RKO (cell line): ENCODE data around the gene AQP10.
"Not testable (repeated sequence)": the region's sequence is repeated elsewhere in the genome, so short reads cannot be mapped to it uniquely, and the experiment has no call there.

Experiments
- DNase-seq: peaks from one replicate; pipeline ENCODE4 v3.0.0-alpha.2; 2016; ENCODE audit warnings: low spot score

The AQP10 gene

GRCh38 chr1:154324241-154324640 lies 3.3 kb downstream of the AQP10 start:
- no peak for DNase-seq

- no peak for DNase-seq
Measured at GRCh38 chr1:154324669-154325582, 4.0 kb downstream of the AQP10 start, which contains the start of gene ATP8B2. Gene ATP8B2, plus strand, starts transcription at chr1:154325525. Its CDS starts 2,617 bp downstream, at chr1:154328142.

- peak; percentile 68 for DNase-seq
Measured at GRCh38 chr1:154325583-154326545, 5.0 kb downstream of the AQP10 start.

- DNase-seq = peak; percentile 19
Measured at GRCh38 chr1:154326546-154327465, 5.9 kb downstream of the AQP10 start.

- no peak for DNase-seq
Measured at GRCh38 chr1:154327466-154328317, 6.8 kb downstream of the AQP10 start.

DNA sequence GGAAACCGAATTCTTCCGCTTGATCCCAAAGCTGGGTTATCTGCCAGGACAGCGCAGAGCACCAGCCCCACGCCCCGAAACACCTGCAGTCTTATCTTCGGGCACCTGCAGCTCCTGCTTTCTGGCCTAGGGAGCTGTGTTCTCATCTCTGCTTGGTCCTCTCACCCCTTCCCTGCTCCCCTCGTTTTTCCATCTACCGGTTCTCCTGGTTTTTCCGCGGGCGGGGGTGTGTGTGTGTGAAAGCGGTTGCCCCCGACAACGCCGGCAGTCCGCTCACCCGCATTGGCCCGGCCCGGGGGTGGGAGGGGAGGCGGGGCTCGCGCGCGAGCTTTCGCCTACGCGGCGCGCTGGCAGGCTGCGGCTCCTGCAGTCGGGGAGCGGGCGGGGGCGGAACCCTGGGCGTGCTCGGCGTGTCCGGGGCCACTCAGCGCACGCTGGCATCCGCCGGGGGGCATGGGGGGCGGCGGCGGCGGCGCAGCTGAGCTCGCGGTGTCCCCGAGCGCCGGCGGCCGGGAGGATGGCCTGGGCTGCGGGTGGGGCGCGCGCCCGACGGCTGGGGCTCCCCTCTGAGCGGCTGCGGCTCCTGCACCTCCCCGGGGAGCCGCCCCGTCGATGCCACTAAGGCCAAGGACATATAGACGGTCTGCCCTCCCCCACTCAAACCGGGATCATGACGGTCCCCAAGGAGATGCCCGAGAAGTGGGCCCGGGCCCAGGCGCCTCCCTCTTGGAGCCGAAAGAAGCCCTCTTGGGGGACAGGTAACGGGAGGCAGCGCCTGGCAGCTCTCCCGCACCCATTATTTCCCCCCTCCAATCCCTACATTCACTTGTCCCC lies 7.6 kb downstream of the AQP10 start:
- DNase-seq = peak; percentile 79

DNA sequence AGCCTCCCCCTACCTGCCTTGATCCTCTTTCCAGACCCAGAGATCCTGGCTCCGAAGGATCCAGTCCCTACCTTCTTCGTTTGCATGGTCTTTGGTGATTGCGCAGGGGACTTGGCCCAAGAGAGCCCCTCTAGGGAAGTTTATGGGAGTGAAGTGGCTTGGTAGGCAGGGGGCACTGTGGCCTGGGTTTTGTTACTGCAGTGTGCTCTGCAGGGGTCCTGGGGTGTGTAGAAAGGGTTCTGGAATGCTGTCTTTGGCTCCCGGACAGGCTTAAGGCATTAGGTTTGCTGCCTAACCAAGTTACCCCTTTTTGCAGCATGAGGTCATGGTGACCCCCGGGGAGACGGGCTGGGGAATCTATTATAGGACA lies 8.2 kb downstream of the AQP10 start:
- peak; percentile 23 for DNase-seq

DNA sequence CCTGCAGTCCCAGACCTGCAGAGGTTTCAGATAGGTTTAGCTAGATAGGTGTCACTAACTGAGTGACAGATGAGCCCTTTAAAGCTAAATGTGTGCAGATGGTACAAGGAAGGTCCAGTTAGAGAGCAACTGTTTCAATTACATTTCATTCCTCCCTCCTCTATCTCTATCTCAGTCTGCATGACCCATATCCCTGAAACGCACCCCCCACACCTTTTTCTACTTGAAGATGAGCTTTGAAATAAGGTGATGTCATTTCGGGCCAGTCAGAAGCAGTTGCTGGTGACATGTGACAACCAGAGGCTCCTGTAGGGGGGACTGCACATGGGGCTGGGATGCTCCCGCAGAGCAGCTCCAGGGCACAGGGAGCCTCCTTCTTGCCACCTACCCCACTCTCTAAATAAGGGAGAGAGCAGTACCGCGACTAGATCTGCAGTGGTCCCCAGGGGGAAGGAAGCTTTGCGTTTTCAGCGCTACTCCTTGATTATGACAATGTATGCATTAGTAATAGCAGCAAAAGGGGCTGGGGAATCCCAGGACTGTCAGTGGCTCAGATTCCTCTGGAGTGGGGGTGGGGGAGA lies 8.7 kb downstream of the AQP10 start:
- DNase-seq = no peak

DNA sequence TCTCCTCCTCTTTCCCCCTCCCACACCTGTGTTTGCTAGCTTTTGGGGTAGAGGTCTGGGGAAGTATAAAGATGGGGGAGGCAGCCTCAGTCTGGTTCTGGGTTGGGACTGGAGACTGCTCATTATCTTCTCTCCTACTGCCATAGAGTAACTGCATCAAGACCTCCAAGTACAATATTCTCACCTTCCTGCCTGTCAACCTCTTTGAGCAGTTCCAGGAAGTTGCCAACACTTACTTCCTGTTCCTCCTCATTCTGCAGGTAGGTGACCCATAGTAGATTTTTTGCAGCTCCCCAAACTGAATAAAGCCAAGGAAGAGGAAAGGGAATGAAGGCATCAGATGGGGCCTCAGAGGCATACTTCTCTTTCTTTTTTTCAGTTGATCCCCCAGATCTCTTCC lies 9.8 kb downstream of the AQP10 start:
- DNase-seq = no peak

- DNase-seq = no peak
Measured at GRCh38 chr1:154334079-154335024, 13.5 kb downstream of the AQP10 start.

DNA sequence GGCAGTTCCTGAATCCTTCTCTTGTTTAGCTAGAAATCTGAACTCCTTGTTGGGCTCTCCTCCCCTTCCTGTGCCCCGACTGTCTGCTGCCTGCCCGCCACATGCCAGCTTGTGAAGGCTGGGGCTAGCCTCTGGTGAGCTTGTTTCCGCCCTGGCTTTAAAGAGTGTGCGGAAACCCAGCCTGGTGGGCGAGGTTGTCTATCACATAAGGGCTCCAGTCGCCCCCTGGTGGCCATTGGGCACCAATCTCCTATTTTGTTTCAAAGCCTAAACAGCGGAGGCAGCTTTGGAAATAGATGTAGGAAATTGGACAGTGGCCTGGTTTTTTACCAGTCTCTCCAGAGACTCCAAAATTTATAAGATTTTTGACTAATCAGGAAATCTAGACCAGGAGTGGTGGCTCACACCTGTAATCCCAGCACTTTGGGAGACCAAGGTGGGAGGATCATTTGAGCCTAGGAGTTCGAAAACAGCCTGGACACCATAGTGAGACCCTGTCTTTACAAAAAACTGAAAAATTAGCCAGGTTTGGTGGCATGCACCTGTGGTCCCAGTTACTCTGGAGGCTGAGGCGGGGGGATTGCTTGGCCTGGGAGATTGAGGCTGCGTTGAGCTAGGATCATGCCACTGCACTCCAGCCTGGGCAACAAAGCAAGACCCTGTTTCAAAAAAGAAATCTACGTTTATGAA lies 14.3 kb downstream of the AQP10 start:
- DNase-seq = peak; percentile 85

GRCh38 chr1:154337253-154337894 lies 16.5 kb downstream of the AQP10 start:
- no peak for DNase-seq

DNA sequence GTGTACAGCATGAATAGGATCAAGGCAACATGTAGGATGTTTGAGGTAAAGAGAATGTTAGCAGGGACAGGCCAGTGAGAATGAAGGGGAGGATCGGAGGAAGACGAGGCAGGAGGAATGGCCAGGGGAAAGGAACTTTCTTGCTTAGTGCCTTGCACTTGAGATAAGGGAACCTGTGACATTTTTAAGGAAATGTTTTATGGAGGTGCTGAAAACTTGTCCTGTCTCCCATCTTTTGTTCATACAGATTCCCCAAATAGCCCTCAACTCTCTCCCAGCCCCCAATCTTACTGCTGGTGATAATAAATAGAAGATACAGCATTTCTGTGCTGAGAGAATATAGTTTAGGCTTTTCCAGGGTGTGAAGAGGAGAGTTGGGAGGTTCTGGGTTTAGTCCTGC lies 18.0 kb downstream of the AQP10 start:
- no peak for DNase-seq

- DNase-seq = not testable (repeated sequence)
Measured at GRCh38 chr1:154341366-154341765, 20.5 kb downstream of the AQP10 start.

- no peak for DNase-seq
Measured at GRCh38 chr1:154342132-154342531, 21.2 kb downstream of the AQP10 start.

DNA sequence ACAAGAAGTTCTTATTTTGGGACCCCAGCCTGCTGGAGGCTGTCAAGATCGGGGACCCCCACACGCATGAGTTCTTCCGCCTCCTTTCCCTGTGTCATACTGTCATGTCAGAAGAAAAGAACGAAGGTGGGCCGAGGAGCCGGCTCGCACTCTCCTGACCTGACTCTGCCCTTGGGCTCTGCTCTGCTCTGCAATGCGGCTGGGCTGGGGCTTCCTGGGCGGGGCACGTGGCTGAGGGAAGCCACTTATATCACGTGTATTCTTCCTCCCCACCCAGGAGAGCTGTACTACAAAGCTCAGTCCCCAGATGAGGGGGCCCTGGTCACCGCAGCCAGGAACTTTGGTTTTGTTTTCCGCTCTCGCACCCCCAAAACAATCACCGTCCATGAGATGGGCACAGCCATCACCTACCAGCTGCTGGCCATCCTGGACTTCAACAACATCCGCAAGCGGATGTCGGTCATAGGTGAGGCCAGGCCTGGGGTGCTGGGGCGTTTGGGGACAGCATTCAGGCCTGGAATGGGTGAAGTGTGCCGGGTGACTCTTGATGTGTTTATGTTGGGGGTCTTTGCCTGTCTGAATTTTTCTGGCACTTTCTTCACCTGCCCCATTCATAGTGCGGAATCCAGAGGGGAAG lies 22.1 kb downstream of the AQP10 start:
- DNase-seq = no peak
